Activated naive CD4-positive, alpha-beta T cell treated with anti-CD3 and anti-CD28 coated beads for 36 hours (primary cell): Measurements from ENCODE around the gene CNTN4. TPM values are rescaled to one million over a fixed set of nuclear protein-coding genes. Genes with fewer than 3 reads are reported as not detected.

Experiments
- CTCF ChIA-PET: fragments of 350-600 bp; sonication (Branson Sonifier 250); formaldehyde crosslinking; loops from one replicate; lab custom pipeline; 2021; ENCODE audit warnings: antibody characterized with exemption; lab: Charles Lee
- DNase-seq: peaks from one replicate; pipeline ENCODE4 v3.0.0-alpha.2; 2020
- H3K27ac Mint-ChIP-seq: one replicate; pipeline ENCODE4 v1.8.0; 2021; ENCODE audit warnings: mild to moderate bottlenecking, mixed read lengths
- H3K27me3 Mint-ChIP-seq: one replicate; pipeline ENCODE4 v1.8.0; 2021; ENCODE audit warnings: low read depth, mixed read lengths
- H3K36me3 Mint-ChIP-seq: one replicate; pipeline ENCODE4 v1.8.0; 2021; ENCODE audit warnings: low read depth, mixed read lengths
- H3K4me1 Mint-ChIP-seq: one replicate; pipeline ENCODE4 v1.8.0; 2021; ENCODE audit warnings: low read depth, mixed read lengths
- H3K4me3 Mint-ChIP-seq: one replicate; pipeline ENCODE4 v1.8.0; 2021; ENCODE audit warnings: mild to moderate bottlenecking, moderate library complexity, mixed read lengths
- H3K9me3 Mint-ChIP-seq: one replicate; pipeline ENCODE4 v1.8.0; 2021; ENCODE audit warnings: mixed read lengths
- intact Hi-C: fragments of 100-400 bp; cut with micrococcal nuclease; formaldehyde crosslinking; loops from one replicate; pipeline ENCODE4 v1.15.1; 2023
- total RNA-seq, 2 experiments: library from RNA; stranded (reverse); gene quantifications; one replicate each; pipeline ENCODE4 v1.2.3, GENCODE V29; 2021

The CNTN4 gene
- total RNA-seq, 2 experiments from 2014 or later: not detected

DNA sequence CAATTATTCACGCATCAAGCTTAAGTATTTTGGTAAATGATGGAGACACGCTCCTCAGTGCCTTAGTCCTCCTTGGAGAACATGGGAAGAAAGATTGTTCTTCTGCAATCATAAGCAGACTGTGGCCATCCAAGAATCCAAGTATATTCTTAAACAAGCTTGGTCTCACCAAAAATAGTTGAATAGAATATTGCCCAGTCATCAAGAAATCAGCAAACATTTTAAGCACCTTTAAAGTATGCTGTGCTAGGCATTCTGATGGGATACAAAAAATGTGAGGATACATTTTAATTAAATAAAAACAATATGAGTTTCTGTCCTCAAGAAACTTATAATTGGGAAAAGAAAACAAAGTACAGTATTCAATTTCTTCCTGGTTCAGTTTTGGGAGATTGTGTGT lies 445.5 kb downstream of the CNTN4 start:
- Mint-ChIP-seq H3K9me3 (peaks cover 6% of the 10 kb centered on the region), H3K36me3 (no peaks in the 10 kb centered on the region), H3K4me3 (no peak overlapping the region), H3K27me3 (peaks cover 2% of the 10 kb centered on the region), H3K27ac (no peak overlapping the region), H3K4me1 (no peaks in the 10 kb centered on the region)
- no peak for DNase-seq
- intact Hi-C loops: no loop called here
- CTCF ChIA-PET: no interaction called here

- H3K27ac Mint-ChIP-seq: no peak overlapping the region
- intact Hi-C loops: no loop called here
- CTCF ChIA-PET: no interaction called here
- H3K36me3 Mint-ChIP-seq: no peaks in the 10 kb centered on the region
- no peak for DNase-seq
- no peak overlapping the region for H3K4me3 Mint-ChIP-seq
- H3K27me3 Mint-ChIP-seq: peaks cover 2% of the 10 kb centered on the region
- H3K9me3 Mint-ChIP-seq: peaks cover 6% of the 10 kb centered on the region
- no peaks in the 10 kb centered on the region for H3K4me1 Mint-ChIP-seq
Observed at GRCh38 chr3:2544718-2545117, 446.1 kb downstream of the CNTN4 start.

- Mint-ChIP-seq H3K36me3 (no peaks in the 10 kb centered on the region), H3K9me3 (peaks cover 6% of the 10 kb centered on the region), H3K4me1 (no peaks in the 10 kb centered on the region), H3K27ac (no peak overlapping the region), H3K27me3 (peaks cover 12% of the 10 kb centered on the region), H3K4me3 (no peak overlapping the region)
- DNase-seq: no peak
- CTCF ChIA-PET: no interaction called here
- intact Hi-C loops: no loop called here
Observed at GRCh38 chr3:2547049-2547448, 448.4 kb downstream of the CNTN4 start.

DNA sequence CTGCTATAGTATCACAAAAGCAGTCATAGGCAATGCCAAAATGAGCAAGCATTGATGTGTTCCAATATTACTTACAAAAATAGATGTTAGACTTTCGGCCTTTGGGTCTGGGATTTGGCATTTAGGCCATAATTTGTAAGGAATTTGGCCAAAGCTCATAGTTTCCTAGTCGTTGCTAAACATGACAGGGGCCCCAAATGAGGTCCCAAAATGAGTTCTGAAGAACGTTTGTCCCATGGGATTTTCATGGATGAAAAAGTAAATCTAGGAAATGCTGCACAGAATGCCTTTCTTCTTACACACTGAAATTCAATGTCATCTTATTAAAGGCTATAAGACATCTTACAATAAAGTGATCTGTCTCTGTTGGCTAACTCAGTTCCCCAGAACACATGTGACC lies 456.0 kb downstream of the CNTN4 start:
- H3K36me3 Mint-ChIP-seq: no peaks in the 10 kb centered on the region
- H3K27me3 Mint-ChIP-seq: peaks cover 10% of the 10 kb centered on the region
- no peak overlapping the region for H3K27ac Mint-ChIP-seq
- no peaks in the 10 kb centered on the region for H3K9me3 Mint-ChIP-seq
- intact Hi-C loops: no loop called here
- DNase-seq: no peak
- H3K4me1 Mint-ChIP-seq: no peaks in the 10 kb centered on the region
- H3K4me3 Mint-ChIP-seq: no peak overlapping the region
- CTCF ChIA-PET: no interaction called here

GRCh38 chr3:2558796-2559195 lies 460.1 kb downstream of the CNTN4 start:
- intact Hi-C loops: no loop called here
- Mint-ChIP-seq H3K4me3 (no peak overlapping the region), H3K9me3 (no peaks in the 10 kb centered on the region), H3K36me3 (no peaks in the 10 kb centered on the region), H3K27me3 (peaks cover 4% of the 10 kb centered on the region), H3K27ac (no peak overlapping the region), H3K4me1 (no peaks in the 10 kb centered on the region)
- CTCF ChIA-PET: no interaction called here
- no peak for DNase-seq

GRCh38 chr3:2567451-2567850 lies 468.8 kb downstream of the CNTN4 start:
- no peak for DNase-seq
- intact Hi-C loops: no loop called here
- H3K4me1 Mint-ChIP-seq: no peaks in the 10 kb centered on the region
- H3K36me3 Mint-ChIP-seq: no peaks in the 10 kb centered on the region
- H3K27me3 Mint-ChIP-seq: peaks cover under 1% of the 10 kb centered on the region
- CTCF ChIA-PET: no interaction called here
- H3K27ac Mint-ChIP-seq: no peak overlapping the region
- no peak overlapping the region for H3K4me3 Mint-ChIP-seq
- no peaks in the 10 kb centered on the region for H3K9me3 Mint-ChIP-seq

DNA sequence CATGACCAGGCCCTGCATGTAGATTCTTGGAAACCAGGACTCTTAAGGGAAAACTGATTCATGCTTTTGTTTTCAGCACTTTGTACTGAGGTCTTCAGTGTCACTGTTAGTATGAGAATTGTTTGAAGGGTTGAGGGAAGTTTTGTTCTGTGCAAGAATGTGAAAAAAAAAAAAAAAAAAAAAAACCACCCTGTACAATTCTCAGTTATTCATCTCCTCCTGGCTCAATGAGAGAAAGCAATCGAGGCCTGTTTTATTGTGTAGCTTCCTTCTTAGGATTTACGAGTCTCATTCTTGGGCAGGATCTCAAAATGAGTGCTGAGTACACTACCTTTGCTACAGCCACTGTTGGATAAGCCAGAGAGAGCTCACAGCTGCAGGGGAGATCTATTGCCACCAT lies 469.5 kb downstream of the CNTN4 start:
- CTCF ChIA-PET: no interaction called here
- Mint-ChIP-seq H3K36me3 (no peaks in the 10 kb centered on the region), H3K27me3 (no peaks in the 10 kb centered on the region), H3K9me3 (no peaks in the 10 kb centered on the region), H3K4me3 (no peak overlapping the region), H3K4me1 (no peaks in the 10 kb centered on the region), H3K27ac (no peak overlapping the region)
- DNase-seq: no peak
- intact Hi-C loops: no loop called here

GRCh38 chr3:2568929-2569328 lies 470.3 kb downstream of the CNTN4 start:
- no peaks in the 10 kb centered on the region for H3K27me3 Mint-ChIP-seq
- no peak for DNase-seq
- H3K36me3 Mint-ChIP-seq: no peaks in the 10 kb centered on the region
- intact Hi-C loops: no loop called here
- H3K9me3 Mint-ChIP-seq: no peaks in the 10 kb centered on the region
- no peaks in the 10 kb centered on the region for H3K4me1 Mint-ChIP-seq
- H3K4me3 Mint-ChIP-seq: no peak overlapping the region
- CTCF ChIA-PET: no interaction called here
- H3K27ac Mint-ChIP-seq: no peak overlapping the region

DNA sequence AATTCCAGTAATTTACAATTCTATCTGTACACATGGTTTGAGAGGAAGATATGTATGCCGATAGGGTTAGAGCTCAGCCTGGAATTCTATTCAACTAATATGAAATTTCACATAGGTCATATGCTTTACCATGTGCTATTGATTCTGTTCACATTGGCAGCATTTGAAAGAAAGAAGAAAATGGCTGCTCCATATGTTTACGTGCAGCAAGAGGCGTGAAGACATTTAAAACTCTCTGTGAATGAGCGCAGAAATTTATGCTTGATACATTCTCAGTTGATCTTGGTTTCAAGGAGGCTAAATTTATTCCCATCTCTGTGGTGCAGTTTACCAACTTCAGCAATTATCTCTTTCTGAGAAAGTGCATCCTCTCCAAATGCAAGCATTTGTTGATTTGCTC lies 478.9 kb downstream of the CNTN4 start:
- Mint-ChIP-seq H3K36me3 (no peaks in the 10 kb centered on the region), H3K4me3 (no peak overlapping the region), H3K27me3 (peaks cover 7% of the 10 kb centered on the region), H3K9me3 (no peaks in the 10 kb centered on the region), H3K27ac (no peak overlapping the region), H3K4me1 (no peaks in the 10 kb centered on the region)
- CTCF ChIA-PET: no interaction called here
- no peak for DNase-seq
- intact Hi-C loops: no loop called here

- DNase-seq: no peak
- no peak overlapping the region for H3K27ac Mint-ChIP-seq
- H3K9me3 Mint-ChIP-seq: no peaks in the 10 kb centered on the region
- intact Hi-C loops: no loop called here
- H3K36me3 Mint-ChIP-seq: no peaks in the 10 kb centered on the region
- CTCF ChIA-PET: no interaction called here
- no peak overlapping the region for H3K4me3 Mint-ChIP-seq
- peaks cover 7% of the 10 kb centered on the region for H3K27me3 Mint-ChIP-seq
- no peaks in the 10 kb centered on the region for H3K4me1 Mint-ChIP-seq
Observed at GRCh38 chr3:2578560-2578959, 479.9 kb downstream of the CNTN4 start.

GRCh38 chr3:2579206-2579605 lies 480.5 kb downstream of the CNTN4 start:
- intact Hi-C loops: no loop called here
- DNase-seq: no peak
- peaks cover 7% of the 10 kb centered on the region for H3K27me3 Mint-ChIP-seq
- no peaks in the 10 kb centered on the region for H3K9me3 Mint-ChIP-seq
- CTCF ChIA-PET: no interaction called here
- no peak overlapping the region for H3K27ac Mint-ChIP-seq
- H3K4me1 Mint-ChIP-seq: no peaks in the 10 kb centered on the region
- H3K36me3 Mint-ChIP-seq: no peaks in the 10 kb centered on the region
- H3K4me3 Mint-ChIP-seq: no peak overlapping the region

DNA sequence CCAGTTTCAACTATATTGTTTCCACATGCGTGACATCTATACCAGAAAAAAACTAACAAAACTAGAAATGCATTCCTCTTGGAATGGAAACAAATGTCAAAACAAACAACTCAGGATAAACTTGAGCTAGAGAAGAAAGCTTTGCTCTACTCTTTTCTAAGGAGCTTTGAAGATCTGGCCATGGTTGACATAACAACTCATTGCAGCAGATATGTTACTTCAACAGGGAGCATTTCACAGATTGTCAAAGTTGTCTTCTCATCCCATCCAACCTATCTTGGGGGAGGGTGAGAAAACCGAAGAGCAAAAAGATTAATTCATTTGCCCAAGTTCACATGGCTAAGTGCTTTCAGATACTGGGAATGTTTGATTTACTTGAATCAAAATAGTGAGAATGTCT lies 484.4 kb downstream of the CNTN4 start:
- peaks cover 7% of the 10 kb centered on the region for H3K27me3 Mint-ChIP-seq
- H3K4me3 Mint-ChIP-seq: no peak overlapping the region
- peaks cover 2% of the 10 kb centered on the region for H3K9me3 Mint-ChIP-seq
- no peak overlapping the region for H3K27ac Mint-ChIP-seq
- DNase-seq: no peak
- no peaks in the 10 kb centered on the region for H3K4me1 Mint-ChIP-seq
- no peaks in the 10 kb centered on the region for H3K36me3 Mint-ChIP-seq
- CTCF ChIA-PET: no interaction called here
- intact Hi-C loops: no loop called here

DNA sequence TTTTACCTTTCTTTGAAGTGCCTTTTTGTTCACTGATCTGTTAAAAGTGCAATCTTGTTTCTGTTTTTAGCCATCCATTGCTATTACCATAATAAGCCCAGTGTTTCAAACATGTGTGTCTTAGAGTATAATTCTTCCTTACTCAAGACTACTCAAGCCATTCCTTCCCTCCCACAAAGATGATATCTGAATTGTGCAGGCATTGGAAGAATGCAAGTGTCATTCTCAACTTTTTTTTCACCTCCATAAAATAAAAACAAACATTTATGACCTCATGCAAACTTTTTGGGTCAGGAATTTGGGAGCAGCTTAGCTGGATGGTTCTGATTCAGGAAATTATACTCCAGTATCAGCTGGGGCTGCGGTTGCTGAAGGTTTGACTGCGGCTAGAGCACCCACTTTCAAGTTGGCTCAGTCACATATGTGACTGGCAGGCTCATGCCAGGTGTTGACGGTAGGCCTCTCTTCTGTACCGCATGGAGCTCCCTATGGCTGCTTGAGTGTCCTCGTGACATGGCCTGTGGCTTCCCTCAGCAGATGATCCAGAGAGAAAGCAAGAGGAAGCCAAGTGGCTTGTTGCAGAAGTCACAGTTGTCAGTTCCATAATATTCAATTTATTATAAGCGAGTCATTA lies 490.8 kb downstream of the CNTN4 start:
- CTCF ChIA-PET: no interaction called here
- DNase-seq: no peak
- no peak overlapping the region for H3K4me3 Mint-ChIP-seq
- H3K36me3 Mint-ChIP-seq: no peaks in the 10 kb centered on the region
- no peaks in the 10 kb centered on the region for H3K4me1 Mint-ChIP-seq
- intact Hi-C loops: no loop called here
- peaks cover 2% of the 10 kb centered on the region for H3K9me3 Mint-ChIP-seq
- no peak overlapping the region for H3K27ac Mint-ChIP-seq
- H3K27me3 Mint-ChIP-seq: peaks cover 2% of the 10 kb centered on the region
